Measurements from ENCODE around the gene DNAJC1.

DNAJC1 gene

GRCh38 chr10:22005763-22006162 is 2.2 kb upstream of the DNAJC1 start:
- DNase-seq = no peak

GRCh38 chr10:22003964-22004281 is 393 bp upstream of the DNAJC1 start:
- DNase-seq = no peak

- DNase-seq = no peak
Measured at GRCh38 chr10:22002591-22003176, 846 bp downstream of the DNAJC1 start.

- no peak for DNase-seq
Measured at GRCh38 chr10:21995557-21995956, 8.0 kb downstream of the DNAJC1 start.

GRCh38 chr10:21993360-21994001 is 10.0 kb downstream of the DNAJC1 start:
- no peak for DNase-seq

GRCh38 chr10:21991785-21992184 is 11.7 kb downstream of the DNAJC1 start:
- no peak for DNase-seq

GRCh38 chr10:21990449-21990848 is 13.1 kb downstream of the DNAJC1 start:
- DNase-seq = no peak

- DNase-seq = peak; percentile 36
Measured at GRCh38 chr10:21989453-21990154, 13.9 kb downstream of the DNAJC1 start.

GRCh38 chr10:21985541-21985940 is 18.0 kb downstream of the DNAJC1 start:
- DNase-seq = no peak

GRCh38 chr10:21981118-21981517 is 22.4 kb downstream of the DNAJC1 start:
- no peak for DNase-seq

GRCh38 chr10:21980691-21981090 is 22.8 kb downstream of the DNAJC1 start:
- DNase-seq = no peak

- DNase-seq = no peak
Measured at GRCh38 chr10:21978191-21978862, 25.2 kb downstream of the DNAJC1 start.

- no peak for DNase-seq
Measured at GRCh38 chr10:21976739-21977138, 26.8 kb downstream of the DNAJC1 start.

- DNase-seq = no peak
Measured at GRCh38 chr10:21976280-21976679, 27.2 kb downstream of the DNAJC1 start.

GRCh38 chr10:21975378-21975990 is 28.0 kb downstream of the DNAJC1 start:
- peak; percentile 65 for DNase-seq

- DNase-seq = no peak
Measured at GRCh38 chr10:21972584-21972983, 30.9 kb downstream of the DNAJC1 start.

- DNase-seq = no peak
Measured at GRCh38 chr10:21969326-21970287, 33.9 kb downstream of the DNAJC1 start.

- no peak for DNase-seq
Measured at GRCh38 chr10:21964983-21965665, 38.4 kb downstream of the DNAJC1 start.

GRCh38 chr10:21962358-21962757 is 41.2 kb downstream of the DNAJC1 start:
- no peak for DNase-seq

GRCh38 chr10:21961847-21962246 is 41.7 kb downstream of the DNAJC1 start:
- no peak for DNase-seq

- no peak for DNase-seq
Measured at GRCh38 chr10:21959998-21960397, 43.5 kb downstream of the DNAJC1 start.

GRCh38 chr10:21954690-21955089 is 48.8 kb downstream of the DNAJC1 start:
- no peak for DNase-seq
